K562 (cell line): Measurements from ENCODE around the gene SYNCRIP. TPM values are rescaled to one million over a fixed set of nuclear protein-coding genes. Genes with fewer than 3 reads are reported as not detected.

Experiments
- ADNP ChIP-seq: fragments of 200-800 bp; sonication (Bioruptor generic); IDR thresholded peaks from 2 replicates; pipeline ENCODE4 v1.6.1; 2016; ENCODE audit warnings: missing genetic modification characterization, missing compliant biosample characterization
- CHCHD3 ChIP-seq: fragments of 250-450 bp; sonication (Bioruptor Pico); IDR thresholded peaks from 2 replicates; pipeline ENCODE4 v2.1.2; 2022; ENCODE audit warnings: mild to moderate bottlenecking
- CHD1 ChIP-seq: fragments of 200-600 bp; sonication (generic); IDR thresholded peaks from one replicate; pipeline ENCODE4 v1.6.1; 2012; ENCODE audit warnings: mild to moderate bottlenecking, moderate library complexity, low read length, inconsistent platforms
- HMG20A ChIP-seq: fragments of 450-650 bp; formaldehyde crosslinking; conservative IDR thresholded peaks from 2 replicates; pipeline ENCODE4 v1.4.0; 2020; ENCODE audit warnings: mild to moderate bottlenecking, mixed read lengths
- LCOR ChIP-seq: sonication (generic); formaldehyde crosslinking; IDR thresholded peaks from 2 replicates; pipeline ENCODE4 v1.8.0; 2022; ENCODE audit warnings: mild to moderate bottlenecking, missing genetic modification reagents
- LEF1 ChIP-seq: fragments of 450-650 bp; IDR thresholded peaks from 2 replicates; pipeline ENCODE4 v1.6.1; 2016; ENCODE audit warnings: mild to moderate bottlenecking
- MTF1 ChIP-seq: fragments of 250-450 bp; sonication (Bioruptor Pico); IDR thresholded peaks from 2 replicates; pipeline ENCODE4 v1.9.0; 2021; ENCODE audit warnings: moderate library complexity, mild to moderate bottlenecking, inconsistent platforms, borderline replicate concordance
- NFXL1 ChIP-seq: fragments of 450-650 bp; formaldehyde crosslinking; IDR thresholded peaks from 2 replicates; pipeline ENCODE4 v1.4.0; 2021; ENCODE audit warnings: mild to moderate bottlenecking
- NR3C1 ChIP-seq: sonication (generic); formaldehyde crosslinking; IDR thresholded peaks from 2 replicates; pipeline ENCODE4 v1.8.1; 2022; ENCODE audit warnings: missing genetic modification reagents
- OTX1 ChIP-seq: fragments of 450-650 bp; formaldehyde crosslinking; IDR thresholded peaks from 2 replicates; pipeline ENCODE4 v1.4.0; 2022; ENCODE audit warnings: mild to moderate bottlenecking
- SIN3A ChIP-seq, 2 experiments: fragments of 150-350 bp in 1 of 2; IDR thresholded peaks; 2 replicates each; pipeline ENCODE4 v1.6.1; 2011 to 2016; ENCODE audit warnings: borderline replicate concordance in 2 of 2, low read depth in 2 of 2, low read length in 2 of 2, mild to moderate bottlenecking in 2 of 2, moderate library complexity in 2 of 2; ENCODE audit not compliant: control insufficient read depth in 1 of 2
- SIX5 ChIP-seq, 2 experiments: IDR thresholded peaks; 2 replicates each; pipeline ENCODE4 v1.6.1; 2011; ENCODE audit warnings: low read length in 2 of 2, borderline replicate concordance in 1 of 2, low read depth in 1 of 2, mild to moderate bottlenecking in 1 of 2, moderate library complexity in 1 of 2; ENCODE audit not compliant: insufficient read depth in 1 of 2
- ZBTB7A ChIP-seq: IDR thresholded peaks from 2 replicates; pipeline ENCODE4 v1.6.1; 2011; ENCODE audit warnings: low read depth, mild to moderate bottlenecking, low read length, moderate library complexity, borderline replicate concordance; ENCODE audit not compliant: control insufficient read depth
- ZC3H8 ChIP-seq: fragments of 450-650 bp; IDR thresholded peaks from 2 replicates; pipeline ENCODE4 v1.6.1; 2017
- ZNF212 ChIP-seq: fragments of 450-650 bp; formaldehyde crosslinking; IDR thresholded peaks from 2 replicates; pipeline ENCODE4 v1.4.0; 2020; ENCODE audit warnings: mild to moderate bottlenecking
- ZNF830 ChIP-seq: fragments of 250-450 bp; sonication (Bioruptor Pico); IDR thresholded peaks from 2 replicates; pipeline ENCODE4 v1.5.0; 2021; ENCODE audit warnings: mild to moderate bottlenecking
- polyA plus RNA-seq, 8 experiments: library from polyadenylated mRNA; depleted of rRNA in 4 of 8; stranded (reverse) in 5 of 8; unstranded in 3 of 8; fragments of >200 nt; fragmentation: Nextera tagmentation in 2 of 8; fragmentation: Illumina TruSeq in 1 of 8; extraction: Ambion mirVana in 2 of 8; extraction: Trizol in 1 of 8; gene quantifications; 2 replicates each; pipeline versions ENCODE4 v1.2.1 to v1.2.3, GENCODE V29; 2011 to 2014; ENCODE audit warnings: inconsistent platforms in 1 of 8, missing spikeins in 1 of 8
- total RNA-seq, 7 experiments: library from RNA; depleted of rRNA in 6 of 7; stranded (reverse); fragments of >200 nt in 6 of 7; fragmentation: Illumina TruSeq in 2 of 7; extraction: Trizol in 2 of 7; gene quantifications; 2 replicates each; pipeline versions ENCODE4 v1.2.1 to v1.2.3, GENCODE V29; 2011 to 2021; ENCODE audit warnings: low replicate concordance in 1 of 7
- TF ChIP-seq, protein P1 (sequence below): conservative IDR thresholded peaks from 2 replicates; pipeline ENCODE4 v1.6.1; 2011; ENCODE audit warnings: low read depth, mild to moderate bottlenecking, low read length; ENCODE audit not compliant: control insufficient read depth
- TF ChIP-seq, protein P2 (sequence below): sonication (generic); formaldehyde crosslinking; IDR thresholded peaks from 2 replicates; pipeline ENCODE4 v1.8.1; 2023; ENCODE audit warnings: mild to moderate bottlenecking, missing genetic modification reagents
- TF ChIP-seq, protein P3 (sequence below): fragments of 450-650 bp; IDR thresholded peaks from 2 replicates; pipeline ENCODE4 v1.6.1; 2018; ENCODE audit not compliant: partially characterized antibody
- TF ChIP-seq, protein P4 (sequence below): sonication (generic); formaldehyde crosslinking; IDR thresholded peaks from 2 replicates; pipeline ENCODE4 v1.9.0; 2022; ENCODE audit warnings: mild to moderate bottlenecking, missing genetic modification reagents

SYNCRIP gene
- total and polyA plus RNA-seq, 9 of the 15 experiments (the other 6 are each of a cell fraction or from before 2014, with no cell fraction given) = 46.5 to 295 (median 140) TPM

DNA sequence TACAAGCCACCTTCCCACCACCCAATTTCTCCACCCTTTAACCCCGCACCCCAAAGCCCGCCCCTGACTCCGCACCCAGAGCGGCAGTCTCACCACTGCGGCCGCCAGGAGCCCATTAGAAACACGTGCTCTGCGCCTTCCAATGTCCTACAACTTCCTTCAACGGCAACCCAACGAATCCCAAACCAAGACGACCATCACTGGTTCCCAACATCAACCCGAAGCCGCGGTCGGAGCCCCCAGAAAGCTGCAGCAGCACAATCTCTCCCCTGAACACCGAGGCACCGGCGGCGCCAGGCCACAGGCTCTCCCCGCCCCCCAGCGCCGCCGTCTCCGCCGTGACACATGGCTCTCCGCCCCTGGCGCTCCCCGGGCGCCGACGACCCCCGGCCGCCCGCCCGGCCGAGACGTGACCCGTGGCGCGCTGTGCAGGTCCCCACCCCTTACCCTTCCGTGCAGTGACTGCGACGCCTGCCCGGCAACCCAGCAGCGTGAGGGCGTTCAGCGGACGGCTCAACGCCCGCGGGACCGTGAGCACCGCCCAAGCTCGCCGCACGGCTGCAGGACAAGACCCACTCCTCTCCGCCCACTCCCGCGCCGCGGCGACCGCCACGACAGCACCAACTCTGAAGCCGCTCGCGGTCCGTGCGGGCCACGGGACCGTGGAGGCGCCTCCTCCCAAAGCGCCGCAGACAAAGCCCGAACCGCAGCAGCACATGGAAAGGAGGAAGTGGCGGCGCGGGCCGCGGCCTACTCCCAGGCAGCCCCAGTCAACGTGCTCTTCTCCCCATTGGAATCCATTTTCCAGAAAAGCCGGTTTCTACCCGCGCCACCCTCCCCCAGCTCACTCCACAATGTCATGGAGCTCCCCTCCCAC, 551 bp downstream of the SYNCRIP start (continued):
- TF ChIP-seq, protein P1, sequence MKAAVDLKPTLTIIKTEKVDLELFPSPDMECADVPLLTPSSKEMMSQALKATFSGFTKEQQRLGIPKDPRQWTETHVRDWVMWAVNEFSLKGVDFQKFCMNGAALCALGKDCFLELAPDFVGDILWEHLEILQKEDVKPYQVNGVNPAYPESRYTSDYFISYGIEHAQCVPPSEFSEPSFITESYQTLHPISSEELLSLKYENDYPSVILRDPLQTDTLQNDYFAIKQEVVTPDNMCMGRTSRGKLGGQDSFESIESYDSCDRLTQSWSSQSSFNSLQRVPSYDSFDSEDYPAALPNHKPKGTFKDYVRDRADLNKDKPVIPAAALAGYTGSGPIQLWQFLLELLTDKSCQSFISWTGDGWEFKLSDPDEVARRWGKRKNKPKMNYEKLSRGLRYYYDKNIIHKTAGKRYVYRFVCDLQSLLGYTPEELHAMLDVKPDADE = peak; percentile 69; the same call in 1 of the 2 replicates
- no peak for TF ChIP-seq NFXL1
- no peak for TF ChIP-seq ZC3H8
- TF ChIP-seq, protein P2, sequence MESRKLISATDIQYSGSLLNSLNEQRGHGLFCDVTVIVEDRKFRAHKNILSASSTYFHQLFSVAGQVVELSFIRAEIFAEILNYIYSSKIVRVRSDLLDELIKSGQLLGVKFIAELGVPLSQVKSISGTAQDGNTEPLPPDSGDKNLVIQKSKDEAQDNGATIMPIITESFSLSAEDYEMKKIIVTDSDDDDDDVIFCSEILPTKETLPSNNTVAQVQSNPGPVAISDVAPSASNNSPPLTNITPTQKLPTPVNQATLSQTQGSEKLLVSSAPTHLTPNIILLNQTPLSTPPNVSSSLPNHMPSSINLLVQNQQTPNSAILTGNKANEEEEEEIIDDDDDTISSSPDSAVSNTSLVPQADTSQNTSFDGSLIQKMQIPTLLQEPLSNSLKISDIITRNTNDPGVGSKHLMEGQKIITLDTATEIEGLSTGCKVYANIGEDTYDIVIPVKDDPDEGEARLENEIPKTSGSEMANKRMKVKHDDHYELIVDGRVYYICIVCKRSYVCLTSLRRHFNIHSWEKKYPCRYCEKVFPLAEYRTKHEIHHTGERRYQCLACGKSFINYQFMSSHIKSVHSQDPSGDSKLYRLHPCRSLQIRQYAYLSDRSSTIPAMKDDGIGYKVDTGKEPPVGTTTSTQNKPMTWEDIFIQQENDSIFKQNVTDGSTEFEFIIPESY = 0 out of 2 replicates have a peak, but pooled peaks have one; percentile 17
- peak; percentile 59 to 92; a peak in 1 of 4 replicates for TF ChIP-seq SIN3A (IDR thresholded peaks at IDR 0.05; ENCODE audit: borderline replicate concordance in 2 of 2, control insufficient read depth in 1 of 2, low read depth in 2 of 2, low read length in 2 of 2)
- no peak for TF ChIP-seq ZNF212 (CRISPR knock-in tag)
- 0 out of 2 replicates have a peak, but pooled peaks have one; percentile 34 for TF ChIP-seq CHCHD3 (CRISPR knock-in tag)
- no peak for TF ChIP-seq HMG20A
- TF ChIP-seq LCOR (CRISPR knock-in tag) = no peak
- TF ChIP-seq, protein P3, sequence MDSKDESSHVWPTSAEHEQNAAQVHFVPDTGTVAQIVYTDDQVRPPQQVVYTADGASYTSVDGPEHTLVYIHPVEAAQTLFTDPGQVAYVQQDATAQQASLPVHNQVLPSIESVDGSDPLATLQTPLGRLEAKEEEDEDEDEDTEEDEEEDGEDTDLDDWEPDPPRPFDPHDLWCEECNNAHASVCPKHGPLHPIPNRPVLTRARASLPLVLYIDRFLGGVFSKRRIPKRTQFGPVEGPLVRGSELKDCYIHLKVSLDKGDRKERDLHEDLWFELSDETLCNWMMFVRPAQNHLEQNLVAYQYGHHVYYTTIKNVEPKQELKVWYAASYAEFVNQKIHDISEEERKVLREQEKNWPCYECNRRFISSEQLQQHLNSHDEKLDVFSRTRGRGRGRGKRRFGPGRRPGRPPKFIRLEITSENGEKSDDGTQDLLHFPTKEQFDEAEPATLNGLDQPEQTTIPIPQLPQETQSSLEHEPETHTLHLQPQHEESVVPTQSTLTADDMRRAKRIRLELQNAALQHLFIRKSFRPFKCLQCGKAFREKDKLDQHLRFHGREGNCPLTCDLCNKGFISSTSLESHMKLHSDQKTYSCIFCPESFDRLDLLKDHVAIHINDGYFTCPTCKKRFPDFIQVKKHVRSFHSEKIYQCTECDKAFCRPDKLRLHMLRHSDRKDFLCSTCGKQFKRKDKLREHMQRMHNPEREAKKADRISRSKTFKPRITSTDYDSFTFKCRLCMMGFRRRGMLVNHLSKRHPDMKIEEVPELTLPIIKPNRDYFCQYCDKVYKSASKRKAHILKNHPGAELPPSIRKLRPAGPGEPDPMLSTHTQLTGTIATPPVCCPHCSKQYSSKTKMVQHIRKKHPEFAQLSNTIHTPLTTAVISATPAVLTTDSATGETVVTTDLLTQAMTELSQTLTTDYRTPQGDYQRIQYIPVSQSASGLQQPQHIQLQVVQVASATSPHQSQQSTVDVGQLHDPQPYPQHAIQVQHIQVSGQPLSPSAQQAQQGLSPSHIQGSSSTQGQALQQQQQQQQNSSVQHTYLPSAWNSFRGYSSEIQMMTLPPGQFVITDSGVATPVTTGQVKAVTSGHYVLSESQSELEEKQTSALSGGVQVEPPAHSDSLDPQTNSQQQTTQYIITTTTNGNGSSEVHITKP = no peak
- no peak for TF ChIP-seq MTF1 (CRISPR knock-in tag)
- TF ChIP-seq, protein P4, sequence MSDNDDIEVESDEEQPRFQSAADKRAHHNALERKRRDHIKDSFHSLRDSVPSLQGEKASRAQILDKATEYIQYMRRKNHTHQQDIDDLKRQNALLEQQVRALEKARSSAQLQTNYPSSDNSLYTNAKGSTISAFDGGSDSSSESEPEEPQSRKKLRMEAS (CRISPR knock-in tag) = peak; percentile 59; the same call in 1 of the 2 replicates
- no peak for TF ChIP-seq OTX1 (CRISPR knock-in tag)
- no peak for TF ChIP-seq LEF1
- no peak for TF ChIP-seq ZNF830 (CRISPR knock-in tag)
- no peak for TF ChIP-seq ADNP (tag)
- peak; percentile 99 for TF ChIP-seq CHD1
- TF ChIP-seq ZBTB7A = peak; percentile 71; the same call in 1 of the 2 replicates
- TF ChIP-seq SIX5 (IDR thresholded peaks at IDR 0.05; ENCODE audit: borderline replicate concordance in 1 of 2, insufficient read depth in 1 of 2, low read depth in 1 of 2, low read length in 2 of 2) = no peak
- no peak; the same call in 1 of the 2 replicates for TF ChIP-seq NR3C1 (CRISPR knock-in tag)
